Hematopoietic multipotent progenitor cell treated with erythropoietin and hydrocortisone succinate and interleukin-3 and kit ligand, for 17 days (in vitro differentiated cells): ENCODE data around the gene RNASE4.

Experiments
- DNase-seq: peaks from one replicate; pipeline ENCODE4 v3.0.0-alpha.2; 2015; ENCODE audit warnings: low spot score

The RNASE4 gene

DNA sequence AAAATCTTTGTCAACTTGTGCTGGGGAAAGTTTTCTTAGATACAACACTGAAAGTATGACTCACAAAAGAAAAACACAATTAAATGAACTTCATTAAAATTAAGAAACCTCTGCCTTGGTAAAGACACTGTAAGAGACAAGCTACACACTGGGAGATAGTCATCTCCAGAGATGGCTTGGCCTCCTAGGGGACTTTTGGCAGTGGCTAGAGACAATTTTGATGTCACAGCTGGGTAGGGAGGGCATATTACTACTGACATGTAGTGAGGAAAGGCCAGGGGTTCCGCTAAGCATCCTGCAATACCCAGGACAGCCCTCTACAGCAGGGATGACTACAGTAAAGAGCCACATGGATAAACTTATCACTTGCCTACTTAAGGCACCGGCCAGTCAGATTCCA, 8.7 kb upstream of the RNASE4 start:
- no peak for DNase-seq

DNA sequence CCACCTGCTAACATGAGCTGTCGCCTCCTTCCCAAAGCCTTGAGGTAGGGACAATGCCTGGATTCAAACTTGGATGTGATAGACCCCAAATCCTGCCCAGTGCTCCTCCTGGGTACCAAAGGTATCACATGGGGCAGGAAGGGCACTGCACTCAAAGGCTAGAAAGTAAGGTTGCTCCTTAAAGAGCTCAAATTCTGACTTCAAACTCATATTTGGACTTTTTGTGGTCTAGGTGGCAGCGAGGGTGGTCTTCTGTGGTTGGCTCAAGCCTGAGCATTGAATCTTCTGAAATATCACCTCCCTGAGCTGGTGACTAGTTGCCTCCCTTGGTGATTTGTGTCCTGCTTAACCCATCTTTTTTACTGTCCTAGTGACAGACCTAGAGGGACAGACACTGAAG, 8.3 kb upstream of the RNASE4 start:
- no peak for DNase-seq

DNA sequence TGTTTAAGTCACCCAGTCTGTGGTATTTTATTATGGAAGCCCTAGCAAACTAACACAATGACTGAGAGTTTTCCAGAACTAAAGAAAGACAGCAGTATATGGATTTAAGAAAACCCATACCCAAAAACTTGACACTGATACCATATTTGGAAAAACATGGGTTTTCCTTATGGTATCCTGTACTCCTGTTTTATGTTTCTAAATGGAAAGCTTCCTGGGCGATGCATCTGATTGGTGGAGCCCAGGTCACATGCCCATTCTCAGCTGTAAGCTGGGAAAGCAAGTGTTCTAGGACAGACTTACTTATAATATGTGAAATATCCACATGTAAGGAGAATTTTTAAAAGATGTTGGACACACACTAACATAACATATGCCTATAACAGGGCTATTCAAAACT, 4.5 kb upstream of the RNASE4 start:
- no peak for DNase-seq

GRCh38 chr14:20680363-20680762, 4.0 kb upstream of the RNASE4 start:
- DNase-seq: no peak

DNA sequence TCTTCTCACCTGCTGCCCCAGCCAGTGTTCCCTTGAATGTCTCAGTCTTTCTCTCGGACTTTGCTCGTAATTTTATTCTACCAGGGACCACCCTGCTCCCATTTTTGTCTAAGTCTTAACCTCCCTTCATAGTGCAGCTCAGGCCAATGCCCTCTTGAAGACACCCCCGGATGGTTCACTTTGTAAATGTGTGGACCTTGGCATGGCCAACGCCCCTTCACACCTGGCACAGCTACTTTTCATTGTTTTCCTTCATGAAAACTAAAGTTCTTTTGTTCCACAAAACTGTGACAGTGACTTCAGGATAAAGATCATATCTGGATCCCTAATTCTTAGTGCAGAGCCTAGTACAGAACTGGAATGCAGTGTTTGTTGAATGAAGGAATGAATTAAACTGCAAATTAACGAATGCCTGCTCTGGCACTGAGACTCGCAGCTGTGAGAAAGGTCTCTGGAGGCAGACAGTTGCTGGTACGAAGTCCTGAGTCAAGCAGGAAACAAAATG, 3.5 kb upstream of the RNASE4 start:
- DNase-seq: no peak

DNA sequence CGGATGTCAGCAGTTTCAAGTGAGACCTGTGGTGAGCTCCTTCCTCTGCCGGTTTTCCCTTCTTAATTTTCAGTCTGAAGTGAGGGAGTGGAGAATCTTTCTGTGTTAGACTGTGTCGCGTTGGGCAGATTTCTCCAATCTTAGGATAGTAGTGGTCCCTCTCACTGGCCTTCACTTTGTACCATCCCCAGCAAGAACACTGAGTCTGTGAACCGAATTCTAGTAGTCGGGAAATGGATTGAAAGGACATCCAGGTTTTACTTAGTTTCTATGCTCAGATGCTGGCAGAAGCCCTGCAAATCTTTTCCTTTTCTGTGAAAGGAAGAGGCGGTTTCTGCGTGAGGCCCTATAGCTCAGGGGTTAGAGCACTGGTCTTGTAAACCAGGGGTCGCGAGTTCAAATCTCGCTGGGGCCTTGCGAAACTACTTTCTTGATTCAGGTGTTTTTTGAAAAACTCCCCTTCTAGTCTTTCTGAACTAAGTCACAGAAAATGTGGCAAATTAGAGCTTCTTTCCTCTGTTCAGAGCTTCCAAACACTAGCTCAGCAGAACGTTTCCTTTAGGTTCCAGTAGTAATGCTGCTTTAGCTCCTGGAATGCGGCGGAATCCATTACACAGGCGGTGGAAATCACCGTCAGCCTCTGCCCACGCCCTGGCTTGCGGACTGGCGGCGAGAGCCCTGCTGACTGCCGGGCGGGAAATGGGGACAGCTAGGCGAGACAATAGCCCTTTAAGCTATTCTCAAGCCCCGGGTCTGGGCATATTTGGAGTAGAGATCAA, 2.8 kb upstream of the RNASE4 start:
- peak; percentile 60 for DNase-seq

DNA sequence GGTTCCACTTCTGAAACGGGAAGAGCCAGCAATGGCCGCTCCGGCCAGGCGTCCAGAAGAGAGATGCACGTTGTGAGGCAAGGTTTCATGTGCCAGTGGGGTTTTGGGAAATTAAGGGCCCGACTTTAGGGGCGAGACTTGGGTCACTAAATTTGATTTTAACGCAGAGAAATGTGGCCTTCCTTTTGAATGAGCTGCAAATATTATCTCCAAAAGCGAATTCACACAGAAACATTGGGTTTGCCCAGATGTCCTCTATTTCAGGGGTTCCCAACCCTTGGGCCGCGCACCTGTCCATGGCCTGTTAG, 2.3 kb upstream of the RNASE4 start:
- DNase-seq: no peak

DNA sequence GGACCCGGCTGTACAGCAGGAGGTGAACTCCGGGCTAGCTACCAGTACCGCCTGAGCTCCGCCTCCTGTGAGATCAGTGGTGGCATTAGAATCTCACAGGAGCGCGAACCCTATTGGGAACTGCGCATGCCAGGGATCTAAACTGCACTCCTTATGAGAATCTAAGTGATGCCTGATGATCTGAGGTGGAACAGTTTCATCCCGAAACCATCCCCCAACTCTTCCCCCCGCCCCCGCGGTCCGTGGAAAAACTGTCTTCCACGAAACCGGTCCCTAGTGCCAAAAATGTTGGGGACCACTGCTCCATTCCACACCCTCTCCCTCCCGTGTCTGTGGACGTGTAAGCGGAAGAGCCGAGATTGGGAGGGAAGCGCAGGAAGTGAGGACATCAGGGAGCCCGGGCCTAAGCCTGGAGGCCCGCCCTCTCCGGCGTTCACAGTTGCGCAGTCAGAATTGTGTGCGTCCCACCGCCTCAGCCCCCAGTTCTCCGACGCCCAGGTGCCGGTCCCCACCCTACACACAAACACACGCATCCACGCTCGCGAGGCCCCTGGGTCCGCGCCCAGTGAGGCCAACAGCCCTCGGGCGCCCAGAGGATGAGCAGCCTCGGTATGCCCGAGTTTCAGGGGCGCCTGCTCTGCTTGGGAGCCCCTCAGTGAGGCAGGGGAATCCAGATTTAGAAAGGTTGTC, 1.8 kb upstream of the RNASE4 start:
- peak; percentile 24 for DNase-seq

DNA sequence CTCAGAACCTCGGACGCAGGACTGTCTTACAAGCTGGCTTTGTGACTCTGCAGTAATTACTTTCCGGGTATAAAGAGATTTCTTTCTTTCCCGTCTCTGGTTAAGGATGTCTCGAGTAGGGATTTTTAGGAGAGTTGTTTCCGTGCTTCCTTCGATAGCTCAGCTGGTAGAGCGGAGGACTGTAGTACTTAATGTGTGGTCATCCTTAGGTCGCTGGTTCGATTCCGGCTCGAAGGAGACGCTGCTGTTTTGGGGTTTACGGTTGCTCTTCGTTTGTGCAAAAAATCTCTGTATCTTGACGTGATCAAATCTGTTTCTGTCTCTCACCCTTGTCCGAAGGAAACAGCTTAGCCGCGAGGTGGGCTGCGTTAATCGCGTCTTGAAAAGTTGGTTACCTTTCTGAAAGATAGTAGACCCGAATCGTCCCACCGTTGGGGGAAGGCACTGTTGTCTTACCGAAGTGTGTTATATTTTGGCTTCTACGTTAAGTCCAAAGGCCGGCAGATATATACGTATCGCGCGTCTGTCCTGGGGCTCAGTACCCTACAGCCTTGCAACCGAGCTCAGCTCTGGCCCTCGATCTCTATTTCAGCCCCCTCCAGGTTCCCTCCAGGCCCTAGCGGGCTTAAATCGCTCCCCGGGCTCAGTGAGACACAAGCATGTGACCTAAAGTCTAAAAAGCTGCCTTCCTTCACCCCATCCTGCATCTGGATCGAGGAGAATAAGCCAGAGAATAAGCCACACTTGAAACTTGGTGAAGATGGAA, 1.1 kb upstream of the RNASE4 start:
- DNase-seq: peak; percentile 60

- no peak for DNase-seq
Observed at GRCh38 chr14:20684662-20685456, 499 bp downstream of the RNASE4 start.

DNA sequence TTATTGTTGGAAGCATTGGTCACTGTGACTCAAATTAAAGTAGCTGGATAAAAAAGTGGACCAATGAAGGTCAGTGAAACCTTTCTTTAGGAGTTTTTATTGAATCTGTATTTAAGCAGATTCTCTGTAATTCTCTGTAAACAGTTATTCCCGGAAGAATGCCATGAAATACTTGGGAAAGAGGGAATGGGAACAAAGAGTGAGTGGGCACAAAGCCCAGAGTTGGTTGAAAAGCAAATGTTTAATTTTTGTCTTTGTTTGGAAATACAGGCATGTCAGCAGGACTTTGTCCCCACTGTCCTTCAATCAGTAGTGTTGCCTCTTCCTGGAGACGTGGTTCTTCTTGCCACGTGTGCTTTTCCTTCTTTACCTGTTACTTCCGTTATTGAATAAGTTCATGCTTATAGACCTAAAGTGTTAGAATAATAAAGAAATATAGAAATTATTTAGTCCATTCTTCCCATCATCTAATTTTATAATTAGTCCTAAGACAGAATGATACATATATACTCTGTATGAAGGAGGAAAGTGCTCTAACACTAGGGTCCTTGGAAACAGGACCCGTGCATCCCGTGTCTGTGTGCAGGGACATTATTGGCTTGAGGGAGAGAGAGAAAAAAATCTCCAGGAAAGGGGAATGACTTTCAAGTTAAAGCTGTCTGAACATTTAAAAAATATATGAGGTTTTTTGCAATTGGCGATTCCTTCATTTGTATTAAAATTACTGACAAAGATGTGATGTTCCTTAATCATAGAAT, 2.2 kb downstream of the RNASE4 start:
- no peak for DNase-seq

GRCh38 chr14:20687362-20688166, 3.2 kb downstream of the RNASE4 start:
- no peak for DNase-seq

GRCh38 chr14:20688167-20688839, 3.9 kb downstream of the RNASE4 start, which contains the start of gene ANG:
Gene ANG, plus strand, starts transcription at chr14:20688764. Its CDS starts 4,801 bp downstream, at chr14:20693565.
- no peak for DNase-seq

- peak; percentile 72 for DNase-seq
Observed at GRCh38 chr14:20690848-20691640, 6.7 kb downstream of the RNASE4 start.

DNA sequence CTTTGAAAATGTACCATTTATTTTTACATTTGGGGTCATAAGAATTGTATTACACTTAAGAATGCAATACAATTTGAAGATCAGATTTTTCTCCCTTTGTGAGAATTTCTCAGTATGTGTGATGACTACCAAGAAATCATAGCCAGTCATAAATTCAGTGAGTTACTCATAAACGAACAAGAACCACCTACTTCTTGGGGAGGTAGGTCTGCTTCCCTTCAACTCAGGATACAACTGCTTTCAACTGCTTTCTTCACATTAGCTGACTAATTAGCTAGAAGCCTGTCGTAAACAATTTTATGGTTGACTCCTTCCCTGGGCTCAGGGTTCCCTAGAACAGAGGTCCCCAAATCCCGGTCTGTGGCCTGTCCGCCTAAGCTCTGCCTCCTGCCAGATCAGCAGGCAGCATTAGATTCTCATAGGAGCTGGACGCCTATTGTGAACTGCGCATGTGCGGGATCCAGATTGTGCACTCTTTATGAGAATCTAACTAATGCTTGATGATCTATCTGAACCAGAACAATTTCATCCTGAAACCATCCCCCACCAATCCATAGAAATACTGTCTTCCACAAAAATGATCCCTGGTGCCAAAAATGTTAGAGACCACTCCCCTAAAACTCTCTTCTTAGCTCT, 7.9 kb downstream of the RNASE4 start:
- no peak for DNase-seq

DNA sequence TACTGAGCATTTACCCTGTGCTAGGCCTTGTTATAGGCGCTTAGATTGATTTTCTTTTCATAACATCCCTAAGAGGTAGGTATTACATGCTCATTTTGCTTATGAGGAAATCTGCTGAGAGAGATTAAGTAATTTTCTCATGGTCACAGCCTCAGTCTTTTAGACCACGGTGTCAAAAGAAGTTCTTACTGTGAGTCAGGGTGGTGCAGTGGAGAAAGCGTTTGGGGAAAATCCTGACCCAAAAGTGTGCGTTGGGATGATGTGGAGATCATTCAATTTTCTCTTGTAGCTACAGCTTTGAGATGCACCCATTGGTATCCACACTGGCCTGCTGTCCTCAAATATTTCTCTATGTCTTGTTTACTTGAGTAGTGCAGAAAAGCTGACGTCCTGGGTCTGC, 12.4 kb downstream of the RNASE4 start:
- DNase-seq: no peak

- peak; percentile 84 for DNase-seq
Observed at GRCh38 chr14:20697273-20698017, 13.1 kb downstream of the RNASE4 start.

DNA sequence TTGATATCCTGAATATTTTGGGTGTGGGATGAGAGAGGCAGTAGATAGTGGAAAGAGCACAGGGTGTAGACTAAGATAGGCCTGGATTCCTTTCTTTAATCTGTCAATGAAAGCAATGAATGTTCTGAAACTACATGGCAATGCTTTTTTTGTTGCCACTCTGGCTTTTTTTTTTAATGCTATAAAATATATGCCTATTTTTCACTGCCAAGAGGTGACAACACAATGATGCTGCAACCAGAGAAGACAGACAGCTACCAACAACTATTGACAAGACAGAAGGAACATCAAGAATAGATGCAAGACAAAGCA, 13.6 kb downstream of the RNASE4 start:
- DNase-seq: no peak
